BLaER1 (cell line): ENCODE results near the gene MAS1.

Experiments used
- H3K27ac ChIP-seq: shearing (Covaris generic); formaldehyde crosslinking; 2 replicates; pipeline ENCODE4 v1.8.1; 2022
- H3K27me3 ChIP-seq: shearing (Covaris generic); formaldehyde crosslinking; 2 replicates; pipeline ENCODE4 v1.8.1; 2022
- H3K36me3 ChIP-seq: shearing (Covaris generic); formaldehyde crosslinking; 2 replicates; pipeline ENCODE4 v1.8.1; 2022
- H3K4me1 ChIP-seq: shearing (Covaris generic); formaldehyde crosslinking; 2 replicates; pipeline ENCODE4 v1.8.1; 2022
- H3K4me2 ChIP-seq: shearing (Covaris generic); formaldehyde crosslinking; 2 replicates; pipeline ENCODE4 v1.8.1; 2022
- H3K4me3 ChIP-seq: shearing (Covaris generic); formaldehyde crosslinking; 2 replicates; pipeline ENCODE4 v1.8.1; 2022
- H3K9ac ChIP-seq: shearing (Covaris generic); formaldehyde crosslinking; 2 replicates; pipeline ENCODE4 v1.8.1; 2022
- H3K9me3 ChIP-seq: shearing (Covaris generic); formaldehyde crosslinking; 2 replicates; pipeline ENCODE4 v1.8.1; 2022
- H4K20me1 ChIP-seq: shearing (Covaris generic); formaldehyde crosslinking; 2 replicates; pipeline ENCODE4 v1.8.1; 2022
- Cebpa-rat ChIP-seq: shearing (Covaris generic); IDR thresholded peaks from 2 replicates; pipeline ENCODE4 v1.8.1; 2022

Gene MAS1

DNA sequence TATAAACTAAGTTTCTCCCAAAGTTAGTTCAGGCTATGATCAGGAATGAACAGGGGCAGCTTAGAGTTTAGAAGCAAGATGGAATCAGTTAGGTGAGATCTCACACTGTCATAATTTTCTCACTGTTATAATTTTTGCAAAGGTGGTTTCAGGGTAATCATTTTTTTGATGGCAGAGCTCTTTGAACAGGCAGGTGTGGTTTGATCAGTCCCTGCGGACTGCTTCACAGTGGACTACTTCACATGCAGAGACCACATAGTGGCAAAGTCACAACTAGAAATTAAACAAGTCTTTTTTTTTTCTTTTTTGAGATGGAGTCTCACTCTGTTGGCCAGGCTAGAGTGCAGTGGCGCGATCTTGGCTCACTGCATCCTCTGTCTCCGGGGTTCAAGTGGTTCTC is 6.8 kb downstream of the MAS1 start:
- Histone ChIP-seq H4K20me1 (no peaks in the 10 kb centered on the region), H3K36me3 (no peaks in the 10 kb centered on the region), H3K9me3 (no peaks in the 10 kb centered on the region), H3K4me1 (no peaks in the 10 kb centered on the region), H3K27ac (no peak overlapping the region), H3K27me3 (no peaks in the 10 kb centered on the region), H3K9ac (no peak overlapping the region), H3K4me3 (no peak overlapping the region), H3K4me2 (no peak overlapping the region)
- TF ChIP-seq Cebpa-rat, result no peak

GRCh38 chr6:159898519-159898918 is 7.7 kb downstream of the MAS1 start:
- Histone ChIP-seq H3K4me1 (no peaks in the 10 kb centered on the region), H4K20me1 (no peaks in the 10 kb centered on the region), H3K4me2 (no peak overlapping the region), H3K9ac (no peak overlapping the region), H3K27me3 (no peaks in the 10 kb centered on the region), H3K9me3 (no peaks in the 10 kb centered on the region), H3K4me3 (no peak overlapping the region), H3K36me3 (no peaks in the 10 kb centered on the region), H3K27ac (no peak overlapping the region)
- TF ChIP-seq Cebpa-rat, result no peak

GRCh38 chr6:159899994-159900745 is 9.4 kb downstream of the MAS1 start:
- H3K9ac ChIP-seq, result no peak overlapping the region
- H3K36me3 ChIP-seq, result no peaks in the 10 kb centered on the region
- no peak overlapping the region for H3K4me2 ChIP-seq
- peaks cover 10% of the 10 kb centered on the region; the same call in 1 of the 2 replicates for H3K4me1 ChIP-seq
- no peak overlapping the region for H3K4me3 ChIP-seq
- H3K9me3 ChIP-seq, result no peaks in the 10 kb centered on the region
- no peaks in the 10 kb centered on the region for H4K20me1 ChIP-seq
- no peak overlapping the region for H3K27ac ChIP-seq
- H3K27me3 ChIP-seq, result no peaks in the 10 kb centered on the region
- no peak for TF ChIP-seq Cebpa-rat

DNA sequence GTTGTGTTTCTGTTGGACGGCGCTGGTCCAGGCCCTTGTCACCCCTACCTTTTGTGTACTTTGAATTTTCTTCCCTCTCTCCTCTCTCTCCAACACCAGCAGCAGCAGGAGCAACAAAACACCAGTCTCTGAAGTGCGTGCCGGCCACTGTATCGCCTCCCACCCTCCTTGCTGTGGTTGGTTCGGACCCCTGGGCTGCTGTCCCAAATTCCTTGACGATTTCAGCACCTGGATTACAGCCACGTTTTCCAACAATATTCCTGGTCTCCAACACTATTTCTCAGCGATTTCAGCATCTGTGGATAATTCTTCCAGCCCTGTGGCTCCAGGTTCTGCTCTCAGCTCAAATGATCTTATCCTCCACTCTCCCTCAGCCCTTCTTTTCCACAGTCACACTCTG is 11.8 kb downstream of the MAS1 start:
- no peaks in the 10 kb centered on the region for H4K20me1 ChIP-seq
- no peak overlapping the region for H3K9ac ChIP-seq
- no peaks in the 10 kb centered on the region for H3K36me3 ChIP-seq
- H3K9me3 ChIP-seq, result no peaks in the 10 kb centered on the region
- TF ChIP-seq Cebpa-rat, result no peak
- no peak overlapping the region for H3K4me2 ChIP-seq
- H3K4me3 ChIP-seq, result no peak overlapping the region
- peaks cover 12% of the 10 kb centered on the region; the same call in 1 of the 2 replicates for H3K4me1 ChIP-seq
- H3K27me3 ChIP-seq, result no peaks in the 10 kb centered on the region
- H3K27ac ChIP-seq, result no peak overlapping the region

- Histone ChIP-seq H3K9ac (no peak overlapping the region), H3K4me1 (peaks cover 12% of the 10 kb centered on the region; the same call in 1 of the 2 replicates), H4K20me1 (no peaks in the 10 kb centered on the region), H3K27ac (no peak overlapping the region), H3K4me3 (no peak overlapping the region), H3K27me3 (no peaks in the 10 kb centered on the region), H3K36me3 (no peaks in the 10 kb centered on the region), H3K4me2 (no peak overlapping the region), H3K9me3 (no peaks in the 10 kb centered on the region)
- TF ChIP-seq Cebpa-rat, result no peak
These were observed 13.7 kb downstream of the MAS1 start for GRCh38 chr6:159904497-159904911.

- no peaks in the 10 kb centered on the region for H3K9me3 ChIP-seq
- no peaks in the 10 kb centered on the region for H4K20me1 ChIP-seq
- no peak overlapping the region for H3K9ac ChIP-seq
- no peaks in the 10 kb centered on the region for H3K27me3 ChIP-seq
- H3K4me3 ChIP-seq, result no peak overlapping the region
- no peak overlapping the region for H3K4me2 ChIP-seq
- no peaks in the 10 kb centered on the region for H3K36me3 ChIP-seq
- H3K4me1 ChIP-seq, result peaks cover 12% of the 10 kb centered on the region; the same call in 1 of the 2 replicates
- no peak overlapping the region for H3K27ac ChIP-seq
- TF ChIP-seq Cebpa-rat, result no peak
These were observed 15.6 kb downstream of the MAS1 start for GRCh38 chr6:159906400-159906799.

- no peaks in the 10 kb centered on the region for H3K36me3 ChIP-seq
- H3K4me1 ChIP-seq, result peaks cover 12% of the 10 kb centered on the region; the same call in 1 of the 2 replicates
- no peak overlapping the region for H3K4me2 ChIP-seq
- H3K27me3 ChIP-seq, result no peaks in the 10 kb centered on the region
- no peak overlapping the region for H3K9ac ChIP-seq
- no peaks in the 10 kb centered on the region for H4K20me1 ChIP-seq
- no peak overlapping the region for H3K27ac ChIP-seq
- H3K4me3 ChIP-seq, result no peak overlapping the region
- H3K9me3 ChIP-seq, result no peaks in the 10 kb centered on the region
- TF ChIP-seq Cebpa-rat, result no peak
These were observed 17.7 kb downstream of the MAS1 start for GRCh38 chr6:159908535-159908934.

DNA sequence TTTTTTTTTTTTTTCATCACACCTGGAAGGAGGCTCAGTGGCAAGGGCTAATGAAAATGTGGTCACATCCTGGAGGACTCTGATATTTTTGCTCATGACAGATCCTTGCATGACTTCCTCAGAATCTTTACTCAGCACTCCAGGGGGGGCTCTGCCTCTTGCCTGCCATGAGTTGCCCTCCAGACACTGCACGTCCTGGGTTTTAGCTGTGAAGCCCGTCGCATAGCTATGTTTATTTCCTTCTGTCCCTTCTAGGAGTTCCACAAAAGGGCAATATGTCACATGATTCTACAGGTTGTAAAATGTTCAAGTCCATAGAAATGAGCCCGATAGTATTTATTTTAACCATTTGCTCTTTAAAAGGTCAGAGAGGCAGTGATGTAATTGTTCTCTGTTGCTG is 18.2 kb downstream of the MAS1 start:
- Histone ChIP-seq H4K20me1 (no peaks in the 10 kb centered on the region), H3K4me1 (peaks cover 12% of the 10 kb centered on the region; the same call in 1 of the 2 replicates), H3K4me2 (no peak overlapping the region), H3K9ac (no peak overlapping the region), H3K27me3 (no peaks in the 10 kb centered on the region), H3K9me3 (no peaks in the 10 kb centered on the region), H3K4me3 (no peak overlapping the region), H3K36me3 (no peaks in the 10 kb centered on the region), H3K27ac (no peak overlapping the region)
- TF ChIP-seq Cebpa-rat, result no peak

- H3K4me3 ChIP-seq, result no peak overlapping the region
- H3K9ac ChIP-seq, result no peak overlapping the region
- H3K9me3 ChIP-seq, result no peaks in the 10 kb centered on the region
- H3K27ac ChIP-seq, result no peak overlapping the region
- no peak overlapping the region for H3K4me2 ChIP-seq
- H3K4me1 ChIP-seq, result 0 out of 2 replicates have a peak, but pooled peaks cover under 1% of the 10 kb centered on the region
- no peaks in the 10 kb centered on the region for H3K36me3 ChIP-seq
- H3K27me3 ChIP-seq, result no peaks in the 10 kb centered on the region
- no peak for TF ChIP-seq Cebpa-rat
- H4K20me1 ChIP-seq, result no peaks in the 10 kb centered on the region
These were observed 19.6 kb downstream of the MAS1 start for GRCh38 chr6:159910342-159910741.

- H3K9me3 ChIP-seq, result no peaks in the 10 kb centered on the region
- no peak overlapping the region for H3K9ac ChIP-seq
- H4K20me1 ChIP-seq, result no peaks in the 10 kb centered on the region
- no peaks in the 10 kb centered on the region for H3K27me3 ChIP-seq
- no peaks in the 10 kb centered on the region for H3K4me1 ChIP-seq
- no peak overlapping the region for H3K4me3 ChIP-seq
- H3K36me3 ChIP-seq, result no peaks in the 10 kb centered on the region
- no peak overlapping the region for H3K27ac ChIP-seq
- no peak for TF ChIP-seq Cebpa-rat
- no peak overlapping the region for H3K4me2 ChIP-seq
These were observed 22.6 kb downstream of the MAS1 start for GRCh38 chr6:159913375-159913774.
